ENCODE data around the gene RCAN1. TPM values are rescaled to one million over a fixed set of nuclear protein-coding genes. Genes with fewer than 3 reads are reported as not detected.

RCAN1 gene
- total RNA-seq, 1 experiment from 2014 or later = 13.5 TPM

GRCh38 chr21:34535886-34536285 is 79.0 kb downstream of the RCAN1 start:
- in situ Hi-C loops (cut with HindIII; ENCODE audit: low pct_unique_long_range_greater_than_20kb, low sequenced_read_pairs) (no loop called here), intact Hi-C loops (cut with micrococcal nuclease; ENCODE audit: unreplicated experiment) (no loop called here)
- no peaks in the 10 kb centered on the region for H3K27me3 ChIP-seq (ENCODE audit: control insufficient read depth, insufficient read depth, low read length)
- no peaks in the 10 kb centered on the region for H3K36me3 ChIP-seq (ENCODE audit: control insufficient read depth, insufficient read depth, low read length)
- POLR2A ChIA-PET = no interaction called here
- CTCF ChIA-PET = no interaction called here
- no peak for TF ChIP-seq TCF7L2 (IDR thresholded peaks at IDR 0.05; ENCODE audit: low read depth, low read length)
- no peak for TF ChIP-seq POLR2AphosphoS5 (IDR thresholded peaks at IDR 0.05; ENCODE audit: low read depth, low read length)
- no peak for TF ChIP-seq SIN3A (IDR thresholded peaks at IDR 0.05; ENCODE audit: borderline replicate concordance, insufficient read depth, low read depth, low read length)
- no peak for TF ChIP-seq REST (IDR thresholded peaks at IDR 0.05; ENCODE audit: insufficient read depth in 1 of 2, low read depth in 2 of 2, low read length in 1 of 2)
- TF ChIP-seq CTCF (IDR thresholded peaks at IDR 0.05) = no peak
- ATAC-seq (no peak), DNase-seq (ENCODE audit: low read depth, low spot score) (no peak)
- H3K27ac ChIP-seq (ENCODE audit: low read length) = no peak overlapping the region
- no peaks in the 10 kb centered on the region for H3K9me3 ChIP-seq (ENCODE audit: control insufficient read depth, insufficient read depth, low read depth, low read length)
- no peak overlapping the region for H3K4me3 ChIP-seq (ENCODE audit: low read depth in 2 of 2, low read length in 2 of 2)
- BruUV-seq (replicated peaks) = no TSS peak
- H3K4me1 ChIP-seq (ENCODE audit: control insufficient read depth, insufficient read depth, low read length) = no peaks in the 10 kb centered on the region

- ChIA-PET CTCF (no interaction called here), POLR2A (no interaction called here)
- DNase-seq (ENCODE audit: low read depth, low spot score) = no peak
- H3K27ac ChIP-seq (ENCODE audit: low read length) = no peak overlapping the region
- in situ Hi-C loops (cut with HindIII; ENCODE audit: low pct_unique_long_range_greater_than_20kb, low sequenced_read_pairs) (no loop called here), intact Hi-C loops (cut with micrococcal nuclease; ENCODE audit: unreplicated experiment) (no loop called here)
- no peak overlapping the region for H3K4me3 ChIP-seq (ENCODE audit: low read depth in 2 of 2, low read length in 2 of 2)
- no peak for ATAC-seq
- no peaks in the 10 kb centered on the region for H3K36me3 ChIP-seq (ENCODE audit: control insufficient read depth, insufficient read depth, low read length)
- TF ChIP-seq TCF7L2 (IDR thresholded peaks at IDR 0.05; ENCODE audit: low read depth, low read length) (no peak), REST (IDR thresholded peaks at IDR 0.05; ENCODE audit: insufficient read depth in 1 of 2, low read depth in 2 of 2, low read length in 1 of 2) (no peak), SIN3A (IDR thresholded peaks at IDR 0.05; ENCODE audit: borderline replicate concordance, insufficient read depth, low read depth, low read length) (no peak), POLR2AphosphoS5 (IDR thresholded peaks at IDR 0.05; ENCODE audit: low read depth, low read length) (no peak), CTCF (IDR thresholded peaks at IDR 0.05) (no peak)
- no peaks in the 10 kb centered on the region for H3K27me3 ChIP-seq (ENCODE audit: control insufficient read depth, insufficient read depth, low read length)
- H3K9me3 ChIP-seq (ENCODE audit: control insufficient read depth, insufficient read depth, low read depth, low read length) = no peaks in the 10 kb centered on the region
- no TSS peak for BruUV-seq (replicated peaks)
- H3K4me1 ChIP-seq (ENCODE audit: control insufficient read depth, insufficient read depth, low read length) = no peaks in the 10 kb centered on the region
These were observed 80.4 kb downstream of the RCAN1 start for GRCh38 chr21:34534522-34534921.
